Measurements from ENCODE around the gene CPNE4.

Gene CPNE4

DNA sequence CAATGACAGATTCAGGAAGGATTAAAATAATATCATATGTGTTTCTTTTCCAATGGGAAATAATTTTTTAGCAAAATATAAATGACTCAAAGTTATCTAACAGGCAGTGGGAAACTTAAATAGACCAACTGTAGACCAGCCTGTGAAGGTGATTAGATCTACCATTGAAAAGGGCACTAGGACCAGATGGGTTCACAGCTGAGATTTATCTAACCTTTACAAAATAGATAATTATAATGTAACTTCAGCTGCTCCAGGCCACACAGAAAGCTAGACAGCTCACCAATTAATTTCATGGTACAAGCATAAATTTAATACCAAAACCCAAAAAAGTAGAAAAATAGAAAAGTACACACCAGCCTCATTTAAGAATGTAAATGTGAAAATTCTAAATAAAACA is 291.7 kb downstream of the CPNE4 start:
- no peak for DNase-seq (ENCODE audit: low read depth in 4 of 4, low spot score in 1 of 4)

- DNase-seq (ENCODE audit: low read depth in 4 of 4, low spot score in 1 of 4) = no peak
Measured at GRCh38 chr3:131739211-131739610, 295.6 kb downstream of the CPNE4 start.

DNA sequence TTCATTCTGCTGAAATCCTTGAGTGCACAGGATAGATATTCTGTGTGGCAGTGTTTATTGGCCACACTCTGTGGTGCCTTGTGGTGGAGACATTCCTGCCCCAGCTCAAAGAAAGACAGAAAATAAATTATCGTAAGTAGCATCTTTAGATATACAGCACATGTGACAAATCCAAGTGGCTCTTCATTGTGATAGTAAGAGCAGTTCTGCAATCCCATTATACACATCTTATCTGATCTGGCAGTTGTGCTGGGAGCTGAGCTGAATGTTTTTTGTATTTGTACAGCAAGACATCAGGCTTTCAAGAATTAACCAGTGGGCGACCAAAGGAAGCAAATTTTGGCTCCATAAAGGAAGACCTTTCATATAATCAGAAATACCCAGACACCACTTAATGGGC is 296.7 kb downstream of the CPNE4 start:
- no peak for DNase-seq (ENCODE audit: low read depth in 4 of 4, low spot score in 1 of 4)

DNA sequence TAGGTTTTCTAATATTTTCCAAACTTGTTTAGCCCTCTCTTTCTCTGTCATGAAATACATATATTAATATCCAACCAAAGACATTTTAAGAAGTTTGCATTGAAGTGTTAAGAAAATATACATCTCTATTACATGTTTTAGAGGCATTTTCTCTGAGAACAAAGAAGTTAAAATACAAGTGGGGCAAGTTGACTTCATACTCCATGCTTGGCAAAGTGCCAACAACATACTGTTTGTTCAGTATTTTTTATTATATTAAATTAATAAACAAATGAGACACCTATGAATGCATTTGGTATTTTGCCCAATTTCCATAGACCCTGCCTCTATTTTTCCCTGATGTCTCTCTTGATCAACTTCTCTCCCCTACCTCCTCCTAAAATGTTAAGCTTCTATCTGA is 299.3 kb downstream of the CPNE4 start:
- DNase-seq (ENCODE audit: low read depth in 4 of 4, low spot score in 1 of 4) = no peak

DNA sequence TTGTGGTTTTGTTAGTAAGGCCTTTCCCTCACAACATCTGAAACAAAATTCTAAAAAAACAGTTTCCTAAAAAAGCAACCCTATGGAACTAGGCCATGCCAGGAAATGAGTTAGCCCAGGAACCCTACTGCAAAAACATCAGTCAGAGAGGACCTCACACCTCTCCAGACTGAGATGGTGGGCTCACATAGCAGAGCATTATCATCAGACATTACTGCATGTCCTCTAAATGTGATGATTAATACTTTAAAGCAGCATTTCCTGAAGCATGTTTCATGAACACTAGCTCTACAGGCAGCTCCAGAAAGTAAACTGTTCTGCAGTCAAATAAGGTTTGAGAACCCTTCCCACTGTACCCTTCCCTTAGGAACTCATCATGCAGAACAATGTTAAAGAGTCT is 299.7 kb downstream of the CPNE4 start:
- DNase-seq (ENCODE audit: low read depth in 4 of 4, low spot score in 1 of 4) = no peak

DNA sequence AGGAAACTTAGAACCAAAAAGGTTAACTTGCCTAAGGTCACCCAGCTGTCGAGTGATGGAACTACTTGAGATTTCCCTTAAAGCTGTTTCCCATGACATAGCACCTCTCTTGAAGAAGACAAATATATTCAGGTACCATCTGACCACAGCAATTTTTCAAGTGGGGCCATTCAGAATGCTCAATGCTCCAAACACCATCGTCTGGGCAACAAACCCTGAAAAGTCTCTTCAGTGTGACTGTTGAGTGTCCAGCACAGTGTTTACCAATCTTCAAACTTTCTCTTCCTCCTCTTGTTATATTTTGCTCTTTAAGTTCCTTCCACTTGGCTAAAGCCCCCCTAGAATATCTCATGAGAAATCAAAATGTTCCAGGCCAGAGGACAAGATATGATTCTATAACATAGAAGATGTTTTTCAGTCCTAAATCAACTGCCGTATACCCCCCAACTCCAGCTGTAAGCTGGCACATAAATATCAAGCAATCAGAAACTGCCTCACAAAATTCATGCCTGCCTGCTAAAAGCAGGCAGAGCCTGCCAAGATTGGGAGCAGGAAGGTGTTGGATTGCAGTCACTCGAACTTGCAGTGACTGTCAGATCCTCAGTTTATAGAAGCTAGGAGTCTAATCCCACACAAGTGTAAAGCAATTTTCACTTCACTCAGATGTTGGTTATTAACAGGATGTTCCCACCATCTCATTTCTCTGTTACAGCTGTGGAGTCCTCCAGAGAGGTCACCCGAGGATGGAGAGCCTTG is 301.6 kb downstream of the CPNE4 start:
- no peak for DNase-seq (ENCODE audit: low read depth in 4 of 4, low spot score in 1 of 4)

- DNase-seq (ENCODE audit: low read depth in 4 of 4, low spot score in 1 of 4) = peak in 1 of 4 experiments; percentile 18
Measured at GRCh38 chr3:131731709-131732108, 303.1 kb downstream of the CPNE4 start.

DNA sequence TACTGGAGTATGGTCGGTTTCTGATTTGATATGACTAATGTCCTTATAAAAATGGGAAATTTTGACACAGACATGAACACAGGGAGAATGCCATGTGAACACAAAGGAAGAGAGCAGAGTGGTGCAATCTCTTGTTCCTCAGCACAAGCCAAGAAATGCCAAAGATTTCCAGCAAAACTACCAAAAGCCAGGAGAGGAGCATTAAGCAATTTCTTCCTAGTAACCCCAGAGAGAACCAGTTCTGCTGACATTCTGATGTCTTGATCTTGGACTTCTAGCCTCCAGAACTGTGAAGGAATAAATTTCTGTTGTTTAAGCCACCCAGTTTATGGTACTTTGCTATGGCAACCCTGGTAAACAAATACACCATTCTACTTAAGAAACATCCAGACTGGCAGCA is 304.2 kb downstream of the CPNE4 start:
- DNase-seq (ENCODE audit: low read depth in 4 of 4, low spot score in 1 of 4) = no peak

GRCh38 chr3:131729643-131730017 is 305.2 kb downstream of the CPNE4 start:
- no peak for DNase-seq (ENCODE audit: low read depth in 4 of 4, low spot score in 1 of 4)

GRCh38 chr3:131728898-131729642 is 305.7 kb downstream of the CPNE4 start:
- no peak for DNase-seq (ENCODE audit: low read depth in 4 of 4, low spot score in 1 of 4)

DNA sequence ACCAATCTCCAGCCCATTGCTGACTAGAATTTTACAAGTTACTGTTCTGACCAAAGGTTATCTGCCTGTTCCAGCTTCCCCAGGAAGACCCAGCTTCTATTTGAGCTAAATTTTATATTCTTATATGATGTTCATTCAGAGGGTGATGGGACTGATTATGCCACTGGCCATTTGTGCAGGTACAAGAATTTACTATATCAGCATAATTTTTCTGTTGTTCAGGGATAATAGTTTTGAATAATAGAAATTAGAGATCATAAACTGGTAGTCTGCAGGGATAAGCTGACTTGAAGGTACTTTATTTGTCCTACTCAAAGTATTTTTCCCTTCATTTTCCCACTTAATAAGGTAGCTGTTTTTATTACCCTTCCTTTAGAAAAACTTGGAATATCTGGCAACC is 309.4 kb downstream of the CPNE4 start:
- DNase-seq (ENCODE audit: low read depth in 4 of 4, low spot score in 1 of 4) = no peak

- no peak for DNase-seq (ENCODE audit: low read depth in 4 of 4, low spot score in 1 of 4)
Measured at GRCh38 chr3:131723343-131723742, 311.5 kb downstream of the CPNE4 start.

DNA sequence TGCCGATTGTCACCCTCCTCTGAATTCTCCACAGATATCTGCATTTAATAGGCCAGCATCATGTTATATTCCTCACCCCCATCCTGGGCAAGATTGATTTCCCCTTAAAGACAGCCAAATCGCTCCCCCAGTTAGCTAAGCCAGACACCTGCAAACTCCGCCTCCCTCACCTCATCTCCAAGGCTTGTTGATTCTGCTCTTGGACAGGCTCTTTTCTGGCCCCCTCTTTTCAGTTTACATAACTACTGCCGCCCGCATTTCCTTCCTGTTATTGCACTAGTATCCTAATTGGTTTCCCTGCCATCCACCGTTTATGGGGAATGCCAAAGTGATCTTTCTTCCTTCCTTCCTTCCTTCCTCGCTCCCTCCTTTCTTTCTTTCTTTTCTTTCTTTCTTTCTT is 317.3 kb downstream of the CPNE4 start:
- no peak for DNase-seq (ENCODE audit: low read depth in 4 of 4, low spot score in 1 of 4)

- DNase-seq (ENCODE audit: low read depth in 4 of 4, low spot score in 1 of 4) = no peak
Measured at GRCh38 chr3:131716943-131717342, 317.9 kb downstream of the CPNE4 start.

DNA sequence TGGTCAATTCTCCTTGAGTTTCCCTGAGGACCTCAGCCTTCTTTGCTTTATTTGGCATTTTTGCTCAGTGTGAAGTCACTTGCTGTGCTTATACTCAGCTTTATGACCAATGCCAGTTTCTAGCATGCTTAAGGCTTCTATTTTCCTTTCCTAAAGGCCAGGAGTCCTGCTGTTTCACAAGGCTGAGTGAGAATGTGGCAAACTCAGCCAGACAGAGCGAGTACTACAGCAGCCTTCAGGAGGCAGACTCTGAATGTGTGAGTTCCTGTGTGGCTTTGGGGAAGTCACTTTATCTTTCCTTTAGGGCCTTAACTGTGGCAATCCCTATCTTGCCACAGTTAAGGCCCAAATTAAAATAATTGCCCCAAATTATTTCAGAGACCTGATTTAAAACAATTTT is 318.8 kb downstream of the CPNE4 start:
- no peak for DNase-seq (ENCODE audit: low read depth in 4 of 4, low spot score in 1 of 4)

GRCh38 chr3:131714585-131715220 is 320.1 kb downstream of the CPNE4 start:
- no peak for DNase-seq (ENCODE audit: low read depth in 4 of 4, low spot score in 1 of 4)

GRCh38 chr3:131713416-131714123 is 321.2 kb downstream of the CPNE4 start:
- no peak for DNase-seq (ENCODE audit: low read depth in 4 of 4, low spot score in 1 of 4)

DNA sequence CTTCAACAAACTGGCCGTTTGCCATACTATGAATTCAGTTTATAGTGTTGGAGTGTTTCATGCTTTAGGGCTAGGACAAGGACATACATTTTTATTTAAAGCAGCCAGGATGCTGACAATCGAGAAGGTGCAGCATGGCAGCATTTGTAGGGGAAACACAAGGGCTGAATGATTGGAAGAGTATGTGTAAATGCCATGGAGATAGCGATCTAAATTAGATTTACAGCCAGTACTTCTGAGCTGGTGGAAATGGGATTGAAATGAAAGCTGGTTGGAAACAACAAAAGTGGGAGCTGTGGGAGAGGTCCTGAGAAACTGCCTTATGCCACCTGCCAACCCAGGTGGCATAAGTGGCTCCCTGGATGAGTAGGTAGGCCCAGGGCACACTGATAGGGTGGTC is 322.2 kb downstream of the CPNE4 start:
- no peak for DNase-seq (ENCODE audit: low read depth in 4 of 4, low spot score in 1 of 4)

DNA sequence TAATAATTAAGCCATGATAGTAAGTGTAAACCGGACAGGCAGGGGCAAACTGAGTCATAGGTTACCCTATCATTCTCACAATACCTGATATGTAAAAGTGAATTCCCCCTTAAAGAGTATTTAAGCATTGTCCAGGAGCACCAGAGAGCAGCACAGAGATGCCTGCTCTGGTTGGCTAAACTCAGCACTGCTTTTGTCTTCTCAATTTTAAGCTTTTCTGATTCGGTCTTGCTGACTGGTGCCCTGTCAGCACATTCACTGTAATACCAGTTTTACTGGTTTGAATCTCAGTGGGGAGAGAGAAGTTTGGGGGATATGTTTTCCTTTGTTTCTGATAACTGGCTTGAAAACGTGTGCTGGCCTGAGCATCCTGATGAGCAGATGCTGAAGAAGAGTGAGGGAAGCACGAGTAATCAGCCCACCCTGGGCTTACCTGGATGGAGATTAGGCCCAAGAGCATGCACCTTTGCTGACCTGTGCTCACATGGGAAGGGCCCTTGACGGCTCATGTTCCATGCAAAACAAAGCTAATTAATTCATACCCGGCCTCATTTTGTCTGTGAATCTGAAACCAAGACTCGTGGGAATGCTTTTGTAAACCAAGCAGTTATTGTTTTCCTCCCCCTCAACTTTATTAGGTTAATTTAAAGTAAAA is 323.6 kb downstream of the CPNE4 start:
- DNase-seq (ENCODE audit: low read depth in 4 of 4, low spot score in 1 of 4) = no peak

DNA sequence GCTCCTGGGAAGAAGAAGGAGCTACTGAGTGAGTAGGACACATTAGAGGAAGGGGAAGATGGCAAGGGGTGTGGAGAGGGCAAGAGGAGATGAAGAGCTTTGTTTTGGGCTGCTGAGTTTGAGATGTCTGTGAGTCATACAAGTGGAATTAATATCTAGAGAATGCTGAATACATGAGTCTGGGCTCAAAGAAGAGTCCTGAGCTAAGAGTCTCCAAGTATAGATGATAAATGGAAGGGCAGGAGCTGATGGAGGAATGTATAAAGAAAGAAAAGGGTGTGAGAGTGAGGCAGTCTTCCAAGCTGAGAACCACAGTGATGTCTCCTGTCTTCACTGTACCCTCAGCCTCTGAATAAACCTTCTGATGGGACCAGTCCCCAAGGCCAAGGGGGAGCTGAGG is 326.6 kb downstream of the CPNE4 start:
- DNase-seq (ENCODE audit: low read depth in 4 of 4, low spot score in 1 of 4) = no peak

DNA sequence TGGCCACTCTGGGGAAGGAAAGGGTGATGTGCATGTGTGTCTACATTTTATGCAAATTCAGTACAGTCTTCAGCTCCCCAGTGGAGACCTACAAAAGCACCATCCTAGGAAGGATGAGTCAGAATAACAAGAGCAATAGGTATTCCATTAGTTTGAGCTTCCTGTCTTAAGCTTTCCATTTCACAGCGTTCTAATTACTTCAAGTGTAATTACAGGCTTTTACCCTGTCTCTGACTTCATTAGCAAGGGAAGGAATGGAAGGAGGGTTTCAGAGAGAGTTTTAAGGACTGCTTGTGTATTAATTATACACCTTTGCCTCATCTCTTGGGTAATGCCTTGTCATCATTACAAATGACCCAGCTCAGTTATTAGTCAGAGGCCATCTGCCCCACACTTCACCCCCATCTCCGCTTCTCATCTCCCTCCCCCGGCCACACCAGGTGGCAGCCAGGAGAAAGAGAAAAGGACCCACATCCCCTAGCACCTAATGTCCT is 329.2 kb downstream of the CPNE4 start:
- DNase-seq (ENCODE audit: low read depth in 4 of 4, low spot score in 1 of 4) = no peak
